ENCODE measurements around the gene EPSTI1.

DNA sequence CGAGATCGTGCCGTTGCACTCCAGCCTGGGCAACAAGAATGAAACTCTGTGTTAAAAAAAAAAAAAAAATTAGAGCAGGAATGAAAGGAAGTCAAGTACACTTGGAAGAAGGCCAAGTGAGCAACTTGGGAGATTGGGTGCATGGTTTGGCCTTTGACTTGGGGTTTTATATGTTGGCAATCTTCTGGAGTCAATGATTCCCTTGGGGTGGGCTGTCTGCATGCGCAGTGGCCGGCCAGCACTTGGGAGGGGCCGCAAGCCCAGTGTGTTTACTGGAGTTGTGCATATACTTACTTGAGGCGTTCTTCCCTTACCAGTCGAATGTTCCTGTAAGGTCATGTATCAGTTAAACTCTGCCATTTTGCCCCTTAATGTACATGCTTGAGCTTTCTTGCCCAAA is 106.7 kb downstream of the EPSTI1 start:
- no peak for TF ChIP-seq CTCF (IDR thresholded peaks at IDR 0.05)
- TF ChIP-seq POLR2A (IDR thresholded peaks at IDR 0.05), result no peak
